ENCODE data around the gene LRMDA. TPM values are rescaled to one million over a fixed set of nuclear protein-coding genes. Genes with fewer than 3 reads are reported as not detected.
"Not testable (repeated sequence)": the region's sequence is repeated elsewhere in the genome, so short reads cannot be mapped to it uniquely, and the experiment has no call there.

Gene LRMDA
- total RNA-seq, 4 donors from 2014 or later, result 1.5 to 15.7 (median 4.6) TPM

DNA sequence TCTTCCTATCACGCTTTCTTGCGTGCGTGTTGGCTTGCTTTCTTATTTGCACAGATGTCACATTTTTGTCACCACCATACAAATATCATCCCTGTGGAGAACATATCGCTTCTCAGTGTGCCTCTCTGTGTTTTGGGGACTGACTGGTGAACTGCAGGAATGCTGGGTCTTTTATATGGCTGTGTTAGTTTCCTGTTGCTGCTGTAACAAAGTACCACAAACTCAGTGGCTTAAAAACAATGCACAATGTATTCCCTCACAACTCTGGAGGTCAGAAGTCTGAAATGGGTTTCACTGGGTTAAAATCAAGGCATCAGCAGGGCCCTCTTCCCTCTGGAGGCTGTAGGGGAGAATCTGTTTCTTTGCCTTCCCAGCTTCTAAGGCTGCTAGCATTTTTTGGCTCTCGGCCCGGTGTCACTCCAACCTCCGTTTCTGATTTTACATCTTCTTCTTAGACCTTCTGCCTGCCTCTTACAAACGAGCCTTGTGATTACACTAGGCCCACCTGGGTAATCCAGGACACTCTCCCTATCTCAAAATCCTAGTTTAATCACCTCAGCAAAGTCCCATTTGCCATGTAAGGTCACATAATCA is 82.0 kb downstream of the LRMDA start:
- H3K36me3 ChIP-seq, result no peaks in the 10 kb centered on the region
- H3K27ac ChIP-seq, result peak overlapping the region; percentile 26 to 27
- no peaks in the 10 kb centered on the region for H3K9me3 ChIP-seq
- no peak overlapping the region for H3K4me3 ChIP-seq
- TF ChIP-seq, protein P1, sequence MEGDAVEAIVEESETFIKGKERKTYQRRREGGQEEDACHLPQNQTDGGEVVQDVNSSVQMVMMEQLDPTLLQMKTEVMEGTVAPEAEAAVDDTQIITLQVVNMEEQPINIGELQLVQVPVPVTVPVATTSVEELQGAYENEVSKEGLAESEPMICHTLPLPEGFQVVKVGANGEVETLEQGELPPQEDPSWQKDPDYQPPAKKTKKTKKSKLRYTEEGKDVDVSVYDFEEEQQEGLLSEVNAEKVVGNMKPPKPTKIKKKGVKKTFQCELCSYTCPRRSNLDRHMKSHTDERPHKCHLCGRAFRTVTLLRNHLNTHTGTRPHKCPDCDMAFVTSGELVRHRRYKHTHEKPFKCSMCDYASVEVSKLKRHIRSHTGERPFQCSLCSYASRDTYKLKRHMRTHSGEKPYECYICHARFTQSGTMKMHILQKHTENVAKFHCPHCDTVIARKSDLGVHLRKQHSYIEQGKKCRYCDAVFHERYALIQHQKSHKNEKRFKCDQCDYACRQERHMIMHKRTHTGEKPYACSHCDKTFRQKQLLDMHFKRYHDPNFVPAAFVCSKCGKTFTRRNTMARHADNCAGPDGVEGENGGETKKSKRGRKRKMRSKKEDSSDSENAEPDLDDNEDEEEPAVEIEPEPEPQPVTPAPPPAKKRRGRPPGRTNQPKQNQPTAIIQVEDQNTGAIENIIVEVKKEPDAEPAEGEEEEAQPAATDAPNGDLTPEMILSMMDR (IDR thresholded peaks at IDR 0.05), result no peak
- no peak for TF ChIP-seq POLR2A (IDR thresholded peaks at IDR 0.05)
- peaks cover 0 to 8% of the 10 kb centered on the region in 2 donors for H3K4me1 ChIP-seq
- no peaks in the 10 kb centered on the region for H3K27me3 ChIP-seq
- DNase-seq, result no peak
- intact Hi-C loops (cut with DNase I; ENCODE audit: low total_unique reads), result no loop called here

DNA sequence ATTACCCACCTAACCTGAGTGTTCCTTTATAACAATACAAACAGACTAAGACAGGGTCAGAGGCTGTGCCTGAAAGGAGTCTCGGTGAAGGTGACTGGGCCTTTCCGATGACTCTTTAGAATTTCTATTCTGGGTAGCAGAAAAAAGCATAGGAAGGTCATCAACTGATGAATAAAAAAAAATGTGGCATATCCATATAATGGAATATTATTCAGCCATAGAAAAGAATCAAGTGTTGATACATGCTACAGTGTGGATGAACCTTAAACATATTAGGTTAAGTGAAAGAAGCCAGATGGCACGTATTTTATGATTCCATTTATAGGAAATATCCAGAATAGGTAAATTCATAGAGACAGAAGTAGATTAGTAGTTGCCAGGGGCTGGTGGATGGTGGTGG is 83.4 kb downstream of the LRMDA start:
- TF ChIP-seq, protein P1 (IDR thresholded peaks at IDR 0.05), result no peak
- TF ChIP-seq POLR2A (IDR thresholded peaks at IDR 0.05), result no peak
- Histone ChIP-seq H3K27me3 (no peaks in the 10 kb centered on the region), H3K4me1 (no peaks in the 10 kb centered on the region), H3K9me3 (no peaks in the 10 kb centered on the region), H3K27ac (no peak overlapping the region), H3K36me3 (no peaks in the 10 kb centered on the region), H3K4me3 (no peak overlapping the region)
- intact Hi-C loops (cut with DNase I; ENCODE audit: low total_unique reads), result no loop called here
- no peak for DNase-seq

DNA sequence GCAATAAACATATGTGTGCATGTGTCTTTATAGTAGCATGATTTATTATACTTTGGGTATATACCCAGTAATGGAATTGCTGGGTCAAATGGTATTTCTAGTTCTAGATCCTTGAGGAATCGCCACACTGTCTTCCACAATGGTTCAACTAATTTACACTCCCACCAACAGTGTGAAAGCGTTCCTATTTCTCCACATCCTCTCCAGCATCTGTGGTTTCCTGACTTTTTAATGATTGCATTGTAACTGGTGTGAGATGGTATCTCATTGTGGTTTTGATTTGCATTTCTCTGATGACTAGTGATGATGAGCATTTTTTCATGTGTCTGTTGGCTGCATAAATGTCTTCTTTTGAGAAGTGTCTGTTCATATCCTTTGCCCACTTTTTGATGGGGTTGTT is 84.7 kb downstream of the LRMDA start:
- H3K27me3 ChIP-seq; H3K27ac ChIP-seq; H3K36me3 ChIP-seq; H3K4me1 ChIP-seq; H3K4me3 ChIP-seq; intact Hi-C loops (cut with DNase I; ENCODE audit: low total_unique reads); DNase-seq; H3K9me3 ChIP-seq: not testable (repeated sequence)

DNA sequence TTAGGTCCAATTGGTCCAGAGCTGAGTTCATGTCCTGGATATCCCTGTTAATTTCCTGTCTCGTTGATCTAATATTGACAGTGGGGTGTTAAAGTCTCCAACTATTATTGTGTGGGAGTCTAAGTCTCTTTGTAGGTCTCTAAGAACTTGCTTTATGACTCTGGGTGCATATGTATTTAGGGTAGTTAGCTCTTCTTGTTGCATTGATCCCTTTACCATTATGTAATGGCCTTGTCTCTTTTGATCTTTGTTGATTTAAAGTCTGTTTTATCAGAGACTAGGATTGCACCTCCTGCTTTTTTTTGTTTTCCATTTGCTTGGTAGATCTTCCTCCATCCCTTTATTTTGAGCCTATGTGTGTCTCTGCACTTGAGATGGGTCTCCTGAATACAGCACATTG is 87.8 kb downstream of the LRMDA start:
- H3K4me3 ChIP-seq; H3K9me3 ChIP-seq; intact Hi-C loops (cut with DNase I; ENCODE audit: low total_unique reads); H3K4me1 ChIP-seq; H3K27me3 ChIP-seq; H3K36me3 ChIP-seq; H3K27ac ChIP-seq; DNase-seq: not testable (repeated sequence)

DNA sequence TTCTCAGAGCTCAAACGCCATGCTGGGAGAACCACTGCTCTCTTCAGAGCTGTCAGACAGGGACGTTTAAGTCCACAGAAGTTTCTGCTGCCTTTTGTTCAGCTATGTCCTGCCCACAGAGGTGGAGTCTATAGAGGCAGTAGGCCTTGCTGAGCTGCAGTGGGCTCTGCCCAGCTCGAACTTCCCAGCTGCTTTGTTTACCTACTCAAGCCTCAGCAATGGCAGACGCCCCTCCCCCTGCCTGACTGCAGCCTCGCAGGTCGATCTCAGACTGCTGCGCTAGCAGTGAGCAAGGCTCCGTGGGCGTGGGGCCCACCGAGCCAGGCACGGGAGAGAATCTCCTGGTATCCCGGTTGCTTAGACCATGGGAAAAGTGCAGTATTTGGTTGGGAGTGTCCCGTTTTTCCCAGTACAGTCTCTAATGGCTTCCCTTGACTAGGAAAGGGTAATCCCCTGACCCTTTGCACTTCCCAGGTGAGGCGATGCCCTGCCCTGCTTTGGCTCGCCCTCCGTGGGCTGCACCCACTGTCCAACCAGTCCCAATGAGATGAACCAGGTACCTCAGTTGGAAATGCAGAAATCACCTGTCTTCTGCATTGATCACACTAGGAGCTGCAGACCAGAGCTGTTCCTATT is 89.9 kb downstream of the LRMDA start:
- H3K27ac ChIP-seq; intact Hi-C loops (cut with DNase I; ENCODE audit: low total_unique reads); H3K27me3 ChIP-seq; H3K4me3 ChIP-seq; H3K36me3 ChIP-seq; H3K9me3 ChIP-seq; H3K4me1 ChIP-seq; DNase-seq: not testable (repeated sequence)

DNA sequence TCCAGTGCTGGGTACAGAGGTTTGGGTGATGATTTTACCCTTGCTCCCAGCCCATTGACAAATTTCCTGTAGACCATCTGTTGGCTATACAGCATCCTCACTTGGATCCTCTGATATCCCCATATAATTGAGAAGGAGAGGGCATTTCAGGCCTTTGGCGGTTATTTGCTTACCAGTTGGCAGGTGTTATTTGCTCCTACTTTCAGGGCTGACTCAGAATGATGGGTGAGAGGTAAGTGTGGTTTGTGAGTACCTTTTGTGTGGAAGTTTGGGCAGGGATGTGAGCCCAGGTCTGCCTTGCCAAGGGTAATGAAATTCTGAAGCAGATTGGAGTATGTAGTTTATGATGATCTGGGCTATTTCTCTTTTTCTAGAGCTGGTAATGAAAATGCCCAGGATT is 93.6 kb downstream of the LRMDA start:
- DNase-seq, result no peak
- TF ChIP-seq, protein P1 (IDR thresholded peaks at IDR 0.05), result no peak
- no peak for TF ChIP-seq POLR2A (IDR thresholded peaks at IDR 0.05)
- Histone ChIP-seq H3K27me3 (no peaks in the 10 kb centered on the region), H3K9me3 (no peaks in the 10 kb centered on the region), H3K27ac (no peak overlapping the region), H3K4me3 (no peak overlapping the region), H3K36me3 (no peaks in the 10 kb centered on the region), H3K4me1 (no peaks in the 10 kb centered on the region)
- intact Hi-C loops (cut with DNase I; ENCODE audit: low total_unique reads), result no loop called here

DNA sequence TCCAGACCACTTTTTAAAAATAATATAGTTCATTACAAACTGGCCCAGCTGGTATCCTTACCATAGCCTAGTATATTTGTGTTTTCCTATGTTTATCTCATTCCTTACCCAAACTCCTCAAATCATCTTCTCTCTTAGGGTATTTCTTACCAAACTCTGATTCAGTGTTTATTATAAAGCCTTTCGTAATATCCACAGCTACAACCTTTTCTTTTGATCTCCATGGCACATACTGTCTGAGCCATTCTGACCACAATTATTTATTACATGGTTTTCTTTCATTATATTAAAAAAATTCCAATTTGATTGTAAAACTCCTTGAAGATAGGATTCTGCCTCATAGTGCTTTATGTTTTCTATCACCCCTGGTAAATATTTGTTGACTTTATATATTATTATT is 94.2 kb downstream of the LRMDA start:
- no peaks in the 10 kb centered on the region for H3K9me3 ChIP-seq
- no peak overlapping the region for H3K27ac ChIP-seq
- H3K36me3 ChIP-seq, result no peaks in the 10 kb centered on the region
- H3K4me1 ChIP-seq, result no peaks in the 10 kb centered on the region
- H3K4me3 ChIP-seq, result no peak overlapping the region
- intact Hi-C loops (cut with DNase I; ENCODE audit: low total_unique reads), result no loop called here
- no peaks in the 10 kb centered on the region for H3K27me3 ChIP-seq
- no peak for DNase-seq
- TF ChIP-seq, protein P1 (IDR thresholded peaks at IDR 0.05), result no peak
- TF ChIP-seq POLR2A (IDR thresholded peaks at IDR 0.05), result no peak
